ENCODE measurements around the gene PIEZO2. TPM values are rescaled to one million over a fixed set of nuclear protein-coding genes. Genes with fewer than 3 reads are reported as not detected.

The PIEZO2 gene
- polyA plus RNA-seq, 1 experiment = 4.6 TPM

DNA sequence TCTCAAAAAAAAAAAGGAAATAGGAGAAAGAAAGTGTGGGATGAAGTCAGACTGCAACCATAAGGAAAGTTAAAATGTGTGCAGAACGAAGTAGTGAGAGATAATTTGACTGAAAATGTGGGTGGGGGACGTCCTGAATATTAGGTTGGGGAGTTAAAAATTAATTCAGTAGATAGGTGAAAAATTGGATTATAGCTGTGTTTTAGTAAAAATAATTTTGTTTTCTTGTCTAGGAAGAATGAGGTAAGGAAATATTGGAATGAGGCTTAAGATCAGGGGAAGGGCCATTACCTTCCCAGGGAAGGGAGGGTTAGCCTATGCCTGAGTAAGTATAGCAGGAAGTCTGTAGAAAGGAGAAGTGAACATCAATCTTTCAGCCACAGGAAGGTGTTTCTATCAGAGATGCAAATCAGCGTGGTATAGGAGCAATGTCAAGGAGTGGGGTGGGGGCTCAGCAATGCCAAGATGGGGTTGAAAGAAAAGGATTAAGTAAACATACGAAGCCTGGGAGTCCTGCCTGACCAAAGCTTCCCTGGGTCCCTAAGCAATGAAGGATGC lies 250.9 kb downstream of the PIEZO2 start:
- Histone ChIP-seq H3K27me3 (ENCODE audit: control insufficient read depth, insufficient read depth, low read length) (no peaks in the 10 kb centered on the region), H3K4me3 (ENCODE audit: low read depth, low read length) (no peak overlapping the region), H3K36me3 (ENCODE audit: control insufficient read depth, insufficient read depth, low read length) (no peaks in the 10 kb centered on the region)
- TF ChIP-seq CTCF (IDR thresholded peaks at IDR 0.05; ENCODE audit: insufficient read depth, low read depth, low read length) = no peak
- CTCF ChIA-PET = interaction anchor here (1.5 kb wide), 1 partner anchor 13 kb away, joined by 7 read pairs; no protein-coding TSS in a partner anchor
- POLR2A ChIA-PET = no interaction called here
- no peak for DNase-seq (ENCODE audit: low read depth)

DNA sequence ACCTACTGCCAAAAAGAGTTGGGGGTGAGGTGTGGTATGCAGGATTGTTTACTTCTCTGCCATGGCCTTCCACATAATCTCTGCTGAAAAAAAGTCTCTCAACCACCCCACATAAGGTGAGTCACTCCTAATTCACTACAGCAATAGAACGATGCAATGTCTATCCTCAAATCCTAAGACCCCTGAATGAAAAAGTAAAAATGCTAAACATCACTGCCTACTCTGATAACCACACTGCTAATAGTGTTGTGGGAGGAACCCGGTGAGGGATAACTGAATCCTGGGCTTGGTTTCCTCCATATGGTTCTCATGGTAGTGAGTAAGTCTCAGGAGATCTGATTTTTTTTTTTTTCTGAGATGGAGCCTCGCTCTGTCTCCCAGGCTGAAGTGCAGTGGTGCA lies 252.5 kb downstream of the PIEZO2 start:
- Histone ChIP-seq H3K27me3 (ENCODE audit: control insufficient read depth, insufficient read depth, low read length) (no peaks in the 10 kb centered on the region), H3K4me3 (ENCODE audit: low read depth, low read length) (no peak overlapping the region), H3K36me3 (ENCODE audit: control insufficient read depth, insufficient read depth, low read length) (no peaks in the 10 kb centered on the region)
- TF ChIP-seq CTCF (IDR thresholded peaks at IDR 0.05; ENCODE audit: insufficient read depth, low read depth, low read length) = no peak
- CTCF ChIA-PET = no interaction called here
- DNase-seq (ENCODE audit: low read depth) = no peak
- POLR2A ChIA-PET = no interaction called here

- DNase-seq (ENCODE audit: low read depth) = no peak
- POLR2A ChIA-PET = no interaction called here
- Histone ChIP-seq H3K27me3 (ENCODE audit: control insufficient read depth, insufficient read depth, low read length) (no peaks in the 10 kb centered on the region), H3K36me3 (ENCODE audit: control insufficient read depth, insufficient read depth, low read length) (no peaks in the 10 kb centered on the region), H3K4me3 (ENCODE audit: low read depth, low read length) (no peak overlapping the region)
- no peak for TF ChIP-seq CTCF (IDR thresholded peaks at IDR 0.05; ENCODE audit: insufficient read depth, low read depth, low read length)
- CTCF ChIA-PET = no interaction called here
Observed at GRCh38 chr18:10895976-10896375, 253.4 kb downstream of the PIEZO2 start.

DNA sequence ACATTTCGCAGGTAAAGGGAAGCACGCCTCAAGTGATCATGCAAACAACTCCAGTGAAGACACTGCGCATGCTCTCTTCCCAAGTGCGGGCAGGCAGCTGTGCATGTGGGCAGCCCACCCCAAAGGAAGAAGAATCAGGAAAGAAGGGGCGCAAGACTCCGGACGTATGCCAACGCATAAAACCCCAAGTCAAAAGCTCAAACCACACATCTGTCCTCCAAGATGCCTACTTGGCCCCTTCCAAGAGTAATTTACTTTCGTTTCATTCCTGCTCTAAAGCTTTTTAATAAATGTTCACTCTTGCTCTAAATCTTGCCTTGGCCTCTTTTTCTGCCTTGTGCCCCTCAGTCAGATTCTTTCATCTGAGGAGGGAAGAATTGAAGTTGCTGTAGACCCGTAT lies 254.9 kb downstream of the PIEZO2 start:
- no peak for DNase-seq (ENCODE audit: low read depth)
- POLR2A ChIA-PET = no interaction called here
- H3K27me3 ChIP-seq (ENCODE audit: control insufficient read depth, insufficient read depth, low read length) = no peaks in the 10 kb centered on the region
- no peak for TF ChIP-seq CTCF (IDR thresholded peaks at IDR 0.05; ENCODE audit: insufficient read depth, low read depth, low read length)
- no peak overlapping the region for H3K4me3 ChIP-seq (ENCODE audit: low read depth, low read length)
- CTCF ChIA-PET = interaction anchor here (1.2 kb wide), 1 partner anchor 16 kb away, joined by 4 read pairs; no protein-coding TSS in a partner anchor
- no peaks in the 10 kb centered on the region for H3K36me3 ChIP-seq (ENCODE audit: control insufficient read depth, insufficient read depth, low read length)

DNA sequence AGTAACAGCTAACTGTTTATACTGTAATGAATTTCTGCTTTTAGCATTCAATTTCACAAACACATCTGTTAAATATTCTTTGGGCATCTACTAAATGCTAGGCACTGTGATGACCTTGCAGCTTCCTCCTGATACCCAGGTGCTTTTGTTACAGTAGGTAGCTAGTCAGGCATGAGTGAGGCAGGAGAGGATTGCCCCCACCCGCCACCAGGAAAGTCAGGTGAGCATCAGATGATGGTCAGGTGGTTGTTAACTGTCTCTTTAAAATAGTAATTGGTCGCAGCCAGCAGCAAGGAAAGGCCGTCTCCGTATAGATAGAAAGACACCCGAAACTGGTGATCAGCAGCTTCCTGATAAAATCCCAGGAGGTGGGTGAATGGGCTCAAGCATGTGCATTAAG lies 255.6 kb downstream of the PIEZO2 start:
- no peaks in the 10 kb centered on the region for H3K27me3 ChIP-seq (ENCODE audit: control insufficient read depth, insufficient read depth, low read length)
- POLR2A ChIA-PET = no interaction called here

More for the DNA sequence above, 255.6 kb downstream of the PIEZO2 start:
- DNase-seq (ENCODE audit: low read depth) = no peak
- TF ChIP-seq CTCF (IDR thresholded peaks at IDR 0.05; ENCODE audit: insufficient read depth, low read depth, low read length) = no peak
- Histone ChIP-seq H3K36me3 (ENCODE audit: control insufficient read depth, insufficient read depth, low read length) (no peaks in the 10 kb centered on the region), H3K4me3 (ENCODE audit: low read depth, low read length) (no peak overlapping the region)
- CTCF ChIA-PET = interaction anchor here (1.2 kb wide), 1 partner anchor 16 kb away, joined by 4 read pairs; no protein-coding TSS in a partner anchor

Data from BJ (cell line).